Endothelial cell of umbilical vein (primary cell): Measurements from ENCODE around the gene IQSEC3. TPM values are rescaled to one million over a fixed set of nuclear protein-coding genes. Genes with fewer than 3 reads are reported as not detected.

Source experiments
- BruUV-seq: library from RNA; stranded (reverse); fragments of 400-500 nt; replicated peaks from 2 replicates; lab custom pipeline; 2021; lab: Mats Ljungman, UMichigan
- CTCF ChIA-PET: fragments of 300-600, 350-600 bp; sonication (Branson Sonifier 250); formaldehyde crosslinking; loops from one replicate; lab custom pipeline; 2021; ENCODE audit warnings: antibody characterized with exemption, inconsistent platforms; lab: Charles Lee
- POLR2A ChIA-PET: fragments of 300-600, 350-600 bp; sonication (Branson Sonifier 250); formaldehyde crosslinking; loops from one replicate; lab custom pipeline; 2021; ENCODE audit warnings: antibody characterized with exemption, inconsistent platforms; lab: Charles Lee
- DNase-seq: peaks from one replicate; pipeline ENCODE4 v3.0.0-alpha.2; 2011; ENCODE audit warnings: low read depth, low spot score
- FAIRE-seq: peaks from 2 replicates; lab custom pipeline; 2011; peaks lifted over from hg19 to GRCh38; lab: Jason Lieb, UNC
- H2AFZ ChIP-seq: 2 replicates; pipeline ENCODE4 v1.6.0; 2012; ENCODE audit warnings: low read depth, low read length, control low read depth, inconsistent platforms
- H3K27ac ChIP-seq: 2 replicates; pipeline ENCODE4 v1.5.1; 2011; ENCODE audit warnings: low read depth, mild to moderate bottlenecking, control low read depth, low read length, moderate library complexity; ENCODE audit not compliant: insufficient read depth
- H3K27me3 ChIP-seq, 2 experiments: 2 replicates each; pipeline versions ENCODE4 v1.6.0 to v1.6.1; 2011; ENCODE audit warnings: low read length in 2 of 2, mixed read lengths in 1 of 2; ENCODE audit not compliant: control insufficient read depth in 2 of 2, insufficient read depth in 2 of 2
- H3K36me3 ChIP-seq, 2 experiments: 2 replicates in 1 of 2; 3 replicates in 1 of 2; pipeline ENCODE4 v1.5.1; 2011; ENCODE audit warnings: low read length in 2 of 2, mild to moderate bottlenecking in 1 of 2, moderate library complexity in 1 of 2; ENCODE audit not compliant: control insufficient read depth in 2 of 2, insufficient read depth in 2 of 2; ENCODE audit errors: extremely low read depth in 1 of 2
- H3K4me1 ChIP-seq: 3 replicates; pipeline ENCODE4 v1.5.1; 2011; ENCODE audit warnings: mild to moderate bottlenecking, low read length; ENCODE audit not compliant: control insufficient read depth, insufficient read depth; ENCODE audit errors: extremely low read depth
- H3K4me2 ChIP-seq: 2 replicates; pipeline ENCODE4 v1.6.1; 2011; ENCODE audit warnings: low read length, control low read depth, mixed read lengths; ENCODE audit not compliant: insufficient read depth
- H3K4me3 ChIP-seq, 3 experiments: fragments of 200-600 bp in 1 of 3; sonication (generic), shearing (Covaris generic) in 1 of 3; replicated peaks in 1 of 3; 2 replicates each; pipeline ENCODE4 v1.5.1; 2011 to 2016; ENCODE audit warnings: control low read depth in 3 of 3, low read length in 3 of 3, mild to moderate bottlenecking in 2 of 3, inconsistent platforms in 1 of 3, low read depth in 1 of 3, moderate library complexity in 1 of 3; ENCODE audit not compliant: insufficient read depth in 1 of 3
- H3K79me2 ChIP-seq: 2 replicates; pipeline ENCODE4 v1.6.0; 2012; ENCODE audit warnings: low read length, inconsistent platforms; ENCODE audit not compliant: control insufficient read depth, insufficient read depth
- H3K9ac ChIP-seq: replicated peaks from 2 replicates; pipeline ENCODE3; 2011; ENCODE audit warnings: low read length, control low read depth; ENCODE audit not compliant: insufficient read depth; ENCODE audit errors: extremely low read depth
- H3K9me1 ChIP-seq: replicated peaks from 3 replicates; pipeline ENCODE4 v1.6.0; 2011; ENCODE audit warnings: mild to moderate bottlenecking, low read length; ENCODE audit not compliant: control insufficient read depth, insufficient read depth; ENCODE audit errors: extremely low read depth
- H3K9me3 ChIP-seq: replicated peaks from 2 replicates; pipeline ENCODE4 v1.5.1; 2012; ENCODE audit warnings: low read length, inconsistent platforms; ENCODE audit not compliant: control insufficient read depth, insufficient read depth
- H4K20me1 ChIP-seq: replicated peaks from 2 replicates; pipeline ENCODE3; 2011; ENCODE audit warnings: mild to moderate bottlenecking, low read length; ENCODE audit not compliant: control insufficient read depth, insufficient read depth; ENCODE audit errors: extremely low read depth
- CTCF ChIP-seq, 2 donors: IDR thresholded peaks; 1 replicate in 1 of 2; 2 replicates in 1 of 2; pipeline ENCODE4 v1.5.1; 2011; ENCODE audit warnings: low read length in 2 of 2, mild to moderate bottlenecking in 2 of 2, moderate library complexity in 2 of 2, control low read depth in 1 of 2, inconsistent platforms in 1 of 2, low read depth in 1 of 2; ENCODE audit not compliant: insufficient read depth in 1 of 2; ENCODE audit errors: extremely low read depth in 1 of 2
- EZH2 ChIP-seq: IDR thresholded peaks from 2 replicates; pipeline ENCODE4 v1.6.1; 2012; ENCODE audit warnings: borderline replicate concordance, low read depth, mild to moderate bottlenecking, moderate library complexity, low read length, inconsistent platforms; ENCODE audit not compliant: severe bottlenecking
- FOS ChIP-seq: IDR thresholded peaks from 2 replicates; pipeline ENCODE4 v1.6.1; 2011; ENCODE audit warnings: mild to moderate bottlenecking, low read length, moderate library complexity, borderline replicate concordance; ENCODE audit not compliant: insufficient read depth
- GATA2 ChIP-seq: IDR thresholded peaks from 2 replicates; pipeline ENCODE4 v1.7.0; 2011; ENCODE audit warnings: low read depth, mild to moderate bottlenecking, moderate library complexity, mixed read lengths, low read length; ENCODE audit not compliant: insufficient read length, insufficient read depth
- JUN ChIP-seq: IDR thresholded peaks from 2 replicates; pipeline ENCODE4 v1.6.1; 2011; ENCODE audit warnings: borderline replicate concordance, low read depth; ENCODE audit not compliant: insufficient read length, insufficient read depth
- MYC ChIP-seq: IDR thresholded peaks from one replicate; pipeline ENCODE4 v1.6.1; 2011; ENCODE audit warnings: mild to moderate bottlenecking, low read depth, low read length
- POLR2A ChIP-seq: IDR thresholded peaks from 2 replicates; pipeline ENCODE4 v1.6.1; 2012; ENCODE audit warnings: low read depth, mild to moderate bottlenecking, control low read depth, low read length
- POLR2AphosphoS5 ChIP-seq: IDR thresholded peaks from 2 replicates; pipeline ENCODE4 v1.6.1; 2012; ENCODE audit warnings: low read depth, mild to moderate bottlenecking, control low read depth, low read length, moderate library complexity; ENCODE audit not compliant: insufficient read depth
- dilution Hi-C: fragments of 300-500 bp; cut with MboI; formaldehyde crosslinking; loops from one replicate; pipeline ENCODE4 v1.15.0; 2019; ENCODE audit warnings: low sequenced_read_pairs; ENCODE audit not compliant: extremely low pct_ligation_motif_present
- intact Hi-C: fragments of 100-400 bp; cut with micrococcal nuclease; formaldehyde crosslinking; loops from one replicate; pipeline ENCODE4 v1.10.0; 2022
- polyA plus RNA-seq, 4 experiments: library from polyadenylated mRNA; depleted of rRNA in 3 of 4; stranded (reverse) in 3 of 4; unstranded in 1 of 4; fragments of >200 nt; gene quantifications; 2 replicates each; pipeline versions ENCODE4 v1.2.1 to v1.2.3, GENCODE V29; 2011 to 2012; ENCODE audit warnings: missing spikeins in 1 of 4
- total RNA-seq: library from RNA; stranded (reverse); gene quantifications from 2 replicates; pipeline ENCODE4 v1.2.3, GENCODE V29; 2021
- TF ChIP-seq, protein P1 (sequence below): IDR thresholded peaks from 2 replicates; pipeline ENCODE4 v1.6.1; 2011; ENCODE audit not compliant: insufficient read depth, insufficient read length

Gene IQSEC3
- total and polyA plus RNA-seq, 2 donors (not counting 3 experiments of a cell fraction or from before 2014, with no cell fraction given): not detected

- Histone ChIP-seq H3K27me3 (peaks cover 10 to 20% of the 10 kb centered on the region in 2 experiments), H3K79me2 (no peaks in the 10 kb centered on the region), H3K9me1 (no peaks in the 10 kb centered on the region), H2AFZ (no peak overlapping the region), H3K4me3 (no peak overlapping the region), H3K27ac (no peak overlapping the region), H3K9ac (no peak overlapping the region), H3K4me1 (no peaks in the 10 kb centered on the region), H3K36me3 (no peaks in the 10 kb centered on the region), H4K20me1 (no peaks in the 10 kb centered on the region), H3K4me2 (no peak overlapping the region), H3K9me3 (no peaks in the 10 kb centered on the region)
- ChIA-PET CTCF (no interaction called here), POLR2A (no interaction called here)
- no peak for DNase-seq
- dilution Hi-C loops: no loop called here
- BruUV-seq: no TSS peak
- no peak for FAIRE-seq
- TF ChIP-seq GATA2 (no peak), POLR2A (no peak), CTCF (IDR thresholded peaks at IDR 0.05; ENCODE audit: extremely low read depth in 1 of 2, insufficient read depth in 1 of 2, low read depth in 1 of 2, low read length in 2 of 2) (no peak), MYC (no peak), POLR2AphosphoS5 (no peak), EZH2 (no peak), FOS (no peak), JUN (no peak)
- TF ChIP-seq, protein P1, sequence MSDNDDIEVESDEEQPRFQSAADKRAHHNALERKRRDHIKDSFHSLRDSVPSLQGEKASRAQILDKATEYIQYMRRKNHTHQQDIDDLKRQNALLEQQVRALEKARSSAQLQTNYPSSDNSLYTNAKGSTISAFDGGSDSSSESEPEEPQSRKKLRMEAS: no peak
- intact Hi-C loops: no loop called here
These were observed 30.0 kb downstream of the IQSEC3 start for GRCh38 chr12:96543-96942.
